Fibroblast of skin of right biceps (primary cell): ENCODE data around the gene YAF2.
"Not testable (repeated sequence)": the region's sequence is repeated elsewhere in the genome, so short reads cannot be mapped to it uniquely, and the experiment has no call there.

Experiments
- DNase-seq: peaks from one replicate; pipeline ENCODE4 v3.0.0-alpha.2; 2013

The YAF2 gene

DNA sequence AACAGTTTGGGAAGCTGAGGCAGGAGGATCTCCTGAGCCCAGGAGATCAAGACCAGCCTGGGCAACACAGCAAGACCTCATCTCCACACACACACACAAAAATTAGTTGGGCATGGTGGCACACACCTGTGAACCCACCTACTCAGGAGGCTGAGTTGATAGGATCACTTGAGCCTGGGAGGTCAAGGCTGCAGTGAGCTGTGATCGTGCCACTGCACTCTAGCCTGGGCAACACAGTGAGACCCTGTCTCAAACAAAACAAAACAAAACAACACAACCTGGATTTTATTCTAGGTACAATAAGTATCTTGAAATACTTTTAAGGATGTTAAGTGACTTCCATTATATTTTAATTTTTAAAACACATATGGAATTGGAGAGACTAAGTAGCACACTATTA, 45.8 kb downstream of the YAF2 start:
- DNase-seq: no peak

- no peak for DNase-seq
Observed at GRCh38 chr12:42190376-42190775, 47.7 kb downstream of the YAF2 start.

DNA sequence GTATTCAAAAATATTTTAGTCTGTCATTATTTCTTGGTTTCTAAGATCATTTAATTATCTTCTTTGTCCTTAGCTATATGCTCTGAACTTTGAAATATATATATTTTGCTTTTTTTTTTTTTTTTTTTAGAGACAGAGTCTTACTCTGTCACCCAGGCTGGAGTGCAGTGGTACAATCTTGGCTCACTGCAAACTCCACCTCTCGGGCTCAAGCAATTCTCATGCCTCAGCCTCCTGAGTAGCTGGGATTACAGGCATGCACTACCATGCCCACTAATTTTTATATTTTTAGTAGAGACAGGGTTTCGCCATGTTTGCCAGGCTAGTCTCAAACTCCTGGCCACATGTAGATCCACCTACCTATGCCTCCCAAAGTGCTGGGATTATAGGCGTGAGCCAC, 49.8 kb downstream of the YAF2 start:
- DNase-seq: not testable (repeated sequence)

- DNase-seq: no peak
Observed at GRCh38 chr12:42187799-42188198, 50.2 kb downstream of the YAF2 start.

DNA sequence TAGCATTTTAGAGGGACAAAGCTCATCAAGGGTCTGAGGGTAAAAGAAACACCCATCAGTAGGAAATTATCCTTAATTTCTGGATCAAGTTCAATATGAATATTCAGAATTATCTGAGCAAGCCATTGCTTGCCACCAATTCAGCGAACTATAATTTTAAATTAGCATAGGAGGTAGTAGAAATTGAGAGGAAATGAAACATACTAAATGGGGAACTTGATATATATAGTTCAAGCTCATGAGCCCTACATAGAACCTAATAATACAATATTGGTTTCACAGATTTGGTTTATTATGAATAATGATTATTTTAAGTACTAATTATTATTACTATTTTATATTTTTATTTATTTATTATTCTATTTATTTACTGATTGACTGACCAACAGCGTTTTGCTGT, 51.3 kb downstream of the YAF2 start:
- no peak for DNase-seq

DNA sequence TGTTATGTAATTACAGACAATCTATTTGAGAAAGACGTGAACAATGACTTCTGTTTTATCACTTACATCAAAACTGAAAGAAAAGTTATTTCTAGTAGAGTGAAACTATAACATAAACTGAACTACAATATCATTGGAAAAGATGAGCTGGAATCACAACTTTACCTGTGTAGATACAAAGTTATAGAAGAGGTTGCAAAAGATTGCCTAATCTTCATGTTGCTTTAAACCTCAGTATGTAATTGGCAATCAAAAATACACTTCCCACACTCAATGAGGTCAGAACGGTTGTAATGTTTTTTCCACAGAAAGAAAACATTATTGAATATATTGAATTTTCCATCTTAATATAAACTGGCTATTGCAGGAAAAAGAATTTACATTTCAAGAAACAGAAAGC, 55.7 kb downstream of the YAF2 start:
- DNase-seq: no peak

- DNase-seq: no peak
Observed at GRCh38 chr12:42180990-42181596, 57.0 kb downstream of the YAF2 start.

GRCh38 chr12:42178101-42178500, 59.9 kb downstream of the YAF2 start:
- no peak for DNase-seq

DNA sequence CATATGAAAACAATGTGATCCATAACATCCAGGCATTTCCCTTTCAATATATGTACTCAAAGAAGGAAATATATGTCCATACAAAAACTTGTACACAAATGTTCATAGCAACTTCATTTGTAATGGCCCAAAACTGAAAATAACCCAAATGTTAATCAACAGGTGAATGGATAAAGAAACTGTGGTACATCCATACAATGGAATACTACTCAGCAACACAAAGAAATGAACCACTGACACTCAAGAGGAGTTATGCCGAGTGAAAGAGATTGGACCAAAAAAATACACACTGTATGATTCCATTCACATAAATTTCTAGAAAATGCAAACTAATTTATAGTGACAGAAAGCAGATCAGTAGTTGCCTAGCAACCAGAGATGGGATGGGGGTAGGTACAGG, 63.1 kb downstream of the YAF2 start:
- no peak for DNase-seq

GRCh38 chr12:42173961-42174521, 64.0 kb downstream of the YAF2 start:
- no peak for DNase-seq

DNA sequence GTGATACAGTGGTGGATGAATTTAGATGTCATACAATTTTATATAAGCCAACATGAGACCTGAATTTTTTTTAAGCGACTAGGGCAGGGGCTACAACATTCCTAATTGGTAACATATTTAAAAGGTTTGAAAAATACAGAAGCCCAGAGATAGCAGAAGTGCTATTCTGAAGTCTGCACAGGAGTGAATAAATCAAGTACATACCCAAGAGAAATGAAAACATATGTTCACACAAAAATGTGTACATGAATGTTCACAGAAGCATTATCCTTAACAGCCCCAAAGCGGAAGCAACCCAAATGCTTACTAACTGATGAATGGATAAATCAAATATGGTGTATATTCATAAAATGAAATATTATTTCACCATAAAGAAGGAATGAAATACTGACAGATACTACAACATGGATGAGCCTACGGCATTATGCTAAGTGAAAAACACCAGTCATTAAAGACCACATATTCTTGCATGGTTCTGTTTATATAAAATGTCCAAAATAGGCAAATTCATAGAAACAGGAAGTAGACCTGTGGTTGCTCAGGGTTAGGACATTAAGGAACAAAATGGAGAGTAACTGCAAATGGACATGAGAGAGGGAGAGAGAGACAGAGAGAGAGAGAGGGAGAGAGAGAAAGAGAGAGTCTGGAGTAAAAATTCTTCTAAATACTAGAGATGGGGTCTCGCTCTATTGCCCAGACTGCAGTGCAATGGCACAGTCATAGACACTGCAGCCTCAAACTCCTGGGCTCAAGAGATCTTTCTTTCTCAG, 65.4 kb downstream of the YAF2 start:
- peak; percentile 48 for DNase-seq

DNA sequence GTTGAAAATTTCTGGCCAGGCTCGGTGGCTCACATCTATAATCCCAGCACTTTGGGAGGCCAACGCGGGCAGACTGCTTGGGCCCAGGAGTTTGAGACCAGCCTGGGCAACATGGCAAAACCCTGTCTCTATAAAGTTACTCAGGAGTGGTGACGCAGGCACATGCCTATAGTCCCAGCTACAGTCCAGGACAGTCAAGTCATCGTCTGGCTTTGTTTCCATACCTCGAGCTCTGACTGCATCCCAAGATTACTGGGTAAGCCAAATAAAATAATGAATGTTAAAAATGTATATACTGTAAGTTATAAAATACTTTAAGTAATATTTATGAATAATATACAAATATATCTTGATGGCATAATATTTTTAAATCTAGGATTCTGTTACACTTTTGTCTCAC, 70.3 kb downstream of the YAF2 start:
- DNase-seq: peak; percentile 30

- peak; percentile 84 for DNase-seq
Observed at GRCh38 chr12:42166501-42166900, 71.5 kb downstream of the YAF2 start.

DNA sequence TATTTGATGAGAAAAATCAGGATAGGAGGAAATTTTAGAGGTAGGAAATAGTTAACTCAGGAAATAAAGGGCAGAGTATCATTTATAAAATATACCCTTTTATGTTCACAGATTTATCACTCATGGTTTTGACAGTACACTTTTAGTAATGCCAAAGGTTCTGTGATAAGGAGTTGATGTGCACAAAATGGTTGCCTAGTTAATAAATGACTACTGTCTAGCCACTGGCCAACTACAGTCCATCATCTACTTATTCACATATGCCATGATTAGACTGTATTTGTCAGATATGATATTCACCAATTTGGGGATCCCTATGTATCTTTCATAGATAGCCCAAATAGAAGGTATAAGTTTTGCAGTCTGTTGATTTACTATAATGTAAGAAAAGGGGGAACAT, 74.1 kb downstream of the YAF2 start:
- no peak for DNase-seq

DNA sequence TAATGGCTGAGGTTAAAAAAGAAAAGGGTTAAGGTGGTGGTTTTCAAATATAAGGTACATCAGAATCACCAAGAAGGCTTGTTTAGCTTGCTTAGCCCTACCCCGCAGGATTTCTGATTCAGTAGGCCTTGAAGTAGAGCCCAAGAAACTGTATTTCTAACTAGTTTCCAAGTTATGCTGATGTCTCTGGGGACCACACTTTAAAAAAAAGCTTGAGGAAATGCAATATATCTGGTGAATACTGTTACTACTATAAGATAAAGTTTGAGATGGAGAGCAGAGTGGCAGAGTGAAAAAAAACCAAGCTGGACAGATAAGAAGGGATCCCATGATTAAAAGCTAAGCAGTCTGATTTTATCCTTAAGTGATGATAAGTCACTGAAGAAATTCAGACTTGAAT, 75.1 kb downstream of the YAF2 start:
- peak; percentile 29 for DNase-seq

DNA sequence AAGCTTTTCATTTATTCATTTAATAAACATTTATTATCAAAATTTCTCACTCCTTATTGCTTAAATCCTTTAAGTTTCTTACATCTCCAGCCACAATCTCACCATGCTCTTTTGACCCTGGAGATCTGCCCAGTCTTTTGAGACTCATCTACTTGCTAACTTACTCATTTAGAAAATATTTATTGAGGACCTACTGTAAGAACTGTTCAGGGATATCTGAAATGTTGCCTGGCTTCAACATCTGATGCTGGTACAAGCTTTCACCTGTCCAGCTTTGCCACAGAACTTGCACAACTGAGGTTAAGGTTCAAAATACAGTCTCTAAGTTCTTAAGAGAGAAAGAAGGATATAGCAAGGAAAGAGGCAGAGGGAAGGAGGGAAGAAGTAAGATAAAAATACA, 75.9 kb downstream of the YAF2 start:
- peak; percentile 69 for DNase-seq

DNA sequence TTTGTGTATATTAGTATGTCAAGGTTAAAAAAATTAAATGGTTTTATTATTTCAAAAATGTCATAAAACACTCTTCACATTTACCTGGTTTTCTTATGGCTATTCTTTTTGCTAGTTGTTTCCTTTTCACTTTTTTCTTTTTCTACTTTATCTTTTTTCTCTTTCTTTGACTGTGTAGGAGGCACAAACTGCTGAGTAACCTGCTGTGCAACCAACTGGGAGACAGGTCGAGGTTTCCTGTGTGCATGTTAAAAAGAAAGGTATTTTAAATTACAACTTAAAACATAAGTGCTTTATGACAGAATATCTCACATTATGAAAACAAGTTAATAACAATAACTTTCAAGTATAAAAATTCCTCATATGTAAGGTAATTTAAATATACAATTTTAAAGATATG, 76.5 kb downstream of the YAF2 start:
- DNase-seq: no peak

DNA sequence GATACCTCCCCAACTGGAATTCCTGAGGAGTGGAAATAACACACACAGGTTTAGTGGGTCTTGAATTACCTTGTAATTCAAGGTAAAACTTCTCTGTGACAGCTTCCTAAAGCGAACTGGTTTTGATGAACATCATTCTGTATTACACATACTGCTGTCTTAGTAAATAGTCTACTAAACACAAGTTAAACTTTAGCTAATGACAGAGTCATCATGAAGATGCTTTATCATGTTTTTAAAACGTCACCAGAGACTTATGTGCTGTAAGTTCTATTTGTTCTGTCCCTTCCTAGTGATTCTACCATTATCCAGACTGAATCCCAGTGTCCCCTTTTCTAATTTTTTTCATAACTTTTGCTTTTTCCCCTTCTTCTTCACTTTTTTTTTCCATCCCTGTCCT, 81.8 kb downstream of the YAF2 start:
- no peak for DNase-seq

DNA sequence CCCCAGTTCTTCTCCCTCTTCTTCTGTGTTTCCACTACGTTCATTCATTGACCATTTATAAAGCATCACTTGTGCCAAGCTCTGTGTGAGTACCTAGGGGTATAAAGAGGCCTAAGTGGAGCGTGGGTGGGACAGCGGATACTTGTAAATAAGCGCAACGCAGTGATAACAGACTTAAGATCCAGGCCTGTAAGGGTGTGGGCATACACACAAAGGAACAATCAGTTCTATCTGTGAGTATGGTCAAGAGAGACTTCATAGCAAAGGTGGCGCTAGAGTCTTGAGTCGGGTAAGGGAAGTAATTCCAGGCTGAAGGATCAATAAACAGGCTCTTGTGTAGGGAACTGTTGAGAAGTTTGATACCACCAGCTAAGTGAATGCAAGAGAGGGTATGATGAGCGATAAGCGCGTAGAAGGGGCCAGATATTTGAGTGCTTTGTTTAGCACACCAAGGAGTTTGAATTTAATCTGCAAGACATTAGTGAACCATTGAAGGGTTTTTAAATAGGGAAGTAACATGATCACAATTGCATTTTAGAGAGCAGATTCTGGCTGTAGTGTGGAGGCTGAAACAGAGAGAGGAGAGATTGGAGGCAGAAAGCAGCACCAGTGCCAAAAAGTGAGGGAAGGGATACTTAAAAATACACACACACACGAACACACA, 92.4 kb downstream of the YAF2 start:
- DNase-seq: no peak

DNA sequence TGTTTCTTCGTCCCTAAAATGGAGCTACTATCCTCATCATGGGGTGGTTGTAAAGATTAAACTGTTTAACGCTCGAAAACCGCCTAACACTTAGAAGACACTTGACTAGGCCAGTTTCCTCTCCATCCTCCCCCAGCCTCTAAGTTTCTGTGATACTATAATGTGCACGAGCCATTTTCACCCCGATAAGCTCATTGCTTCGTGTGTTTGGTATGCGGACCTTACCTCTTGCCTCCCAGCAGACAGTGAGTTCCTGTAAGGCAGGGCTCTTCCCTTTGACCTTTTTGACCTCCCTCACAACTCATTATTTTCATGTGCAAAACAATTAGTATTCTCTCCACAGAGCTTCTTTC, 92.9 kb downstream of the YAF2 start:
- no peak for DNase-seq

GRCh38 chr12:42144408-42145196, 93.4 kb downstream of the YAF2 start, which contains the start of gene GXYLT1:
Gene GXYLT1, minus strand, starts transcription at chr12:42144874. Its CDS starts 228 bp downstream, at chr12:42144646.
- DNase-seq: peak; percentile 93

DNA sequence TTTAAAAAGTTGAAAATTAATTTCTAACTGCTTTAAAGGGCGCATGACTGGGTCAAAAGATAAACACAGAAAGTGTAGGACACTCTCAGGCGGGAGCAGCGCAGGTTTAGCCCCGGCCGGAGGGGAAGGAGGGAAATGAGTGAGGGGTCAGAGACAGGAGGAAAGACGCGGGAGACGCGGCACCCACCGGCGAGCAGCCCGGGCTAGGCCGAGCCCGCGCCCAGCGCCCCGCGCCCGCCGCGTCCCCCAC, 94.0 kb downstream of the YAF2 start:
- DNase-seq: no peak

DNA sequence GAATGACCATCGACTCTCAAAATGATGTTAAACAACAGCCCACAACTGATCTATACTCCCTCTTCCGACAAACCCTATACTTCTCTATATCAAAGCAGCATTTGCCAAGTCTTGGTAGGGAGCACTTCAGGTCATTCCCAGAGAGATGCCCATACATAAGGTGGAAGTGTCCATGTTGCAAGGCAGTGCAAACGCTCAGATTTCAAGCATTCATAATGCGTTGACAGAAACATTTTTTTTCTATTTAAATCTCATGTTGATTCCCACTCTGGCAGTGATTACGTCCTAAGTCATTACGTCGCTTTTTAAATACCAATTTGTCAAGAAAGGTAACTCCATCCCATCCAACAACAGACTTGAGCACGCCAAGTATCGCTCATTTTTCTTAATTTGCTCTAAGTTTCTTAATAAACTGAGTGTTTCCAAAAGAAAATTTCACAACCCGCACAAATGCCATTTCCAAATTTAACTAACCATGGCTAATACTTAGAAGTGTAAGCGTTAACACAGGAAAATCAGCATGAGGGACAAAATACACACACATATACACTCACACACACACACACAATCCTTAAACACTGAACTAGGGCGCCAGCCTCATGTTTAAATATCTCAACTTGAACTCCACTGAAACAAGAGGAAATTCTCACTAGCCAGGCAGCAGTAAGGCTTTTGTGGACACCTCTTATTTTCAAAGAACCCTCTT, 94.4 kb downstream of the YAF2 start:
- no peak for DNase-seq
